Astrocyte of the spinal cord (primary cell): ENCODE results near the gene SLFN13.

Experiments used
- DNase-seq: peaks from one replicate; pipeline ENCODE4 v3.0.0; 2011; ENCODE audit warnings: low read depth, low spot score
- H3K4me3 ChIP-seq: 2 replicates; pipeline ENCODE4 v1.5.1; 2011; ENCODE audit warnings: low read depth, mild to moderate bottlenecking, low read length, moderate library complexity
- CTCF ChIP-seq: IDR thresholded peaks from 2 replicates; pipeline ENCODE4 v1.5.1; 2012; ENCODE audit warnings: low read depth, mild to moderate bottlenecking, low read length, inconsistent platforms
- in situ Hi-C: cut with HindIII; loops from 2 replicates; pipeline ENCODE4 v1.10.0; 2017; ENCODE audit warnings: low sequenced_read_pairs

The SLFN13 gene

GRCh38 chr17:35387496-35387895, 61.1 kb downstream of the SLFN13 start:
- no peak overlapping the region for H3K4me3 ChIP-seq
- no peak for TF ChIP-seq CTCF
- DNase-seq: no peak
- in situ Hi-C loops: no loop called here
